Cardiac muscle cell (in vitro differentiated cells and primary cell): ENCODE data around the gene CD247. TPM values are rescaled to one million over a fixed set of nuclear protein-coding genes. Genes with fewer than 3 reads are reported as not detected.

Experiments used
- DNase-seq, 2 donors: peaks; one replicate each; pipeline versions ENCODE4 v3.0.0 to v3.0.0-alpha.2; 2010 to 2017; ENCODE audit warnings: low read depth in 1 of 2, low spot score in 1 of 2
- H3K27ac ChIP-seq: fragments of 200-600 bp; sonication (generic); 2 replicates; pipeline ENCODE4 v1.5.1; 2016
- H3K27me3 ChIP-seq: fragments of 200-600 bp; sonication (generic); 2 replicates; pipeline ENCODE4 v1.6.0; 2016; ENCODE audit warnings: control low read depth
- H3K36me3 ChIP-seq: fragments of 200-600 bp; sonication (generic); 2 replicates; pipeline ENCODE4 v1.5.1; 2016; ENCODE audit warnings: control low read depth
- H3K4me1 ChIP-seq: fragments of 200-600 bp; sonication (generic); 2 replicates; pipeline ENCODE4 v1.8.1; 2017; ENCODE audit warnings: low read depth, mild to moderate bottlenecking, mixed run types
- H3K4me3 ChIP-seq: fragments of 200-600 bp; sonication (generic); 2 replicates; pipeline ENCODE4 v1.5.1; 2016; ENCODE audit warnings: mild to moderate bottlenecking
- H3K9me3 ChIP-seq: fragments of 200-600 bp; sonication (generic); 2 replicates; pipeline ENCODE4 v1.5.1; 2017; ENCODE audit warnings: low read depth, mild to moderate bottlenecking, control low read depth
- polyA plus RNA-seq: library from polyadenylated mRNA; unstranded; fragments of >200 nt; fragmentation: Nextera tagmentation; extraction: Ambion mirVana; gene quantifications from 2 replicates; pipeline ENCODE4 v1.2.1, GENCODE V29; 2016
- total RNA-seq: library from RNA; depleted of rRNA; stranded (reverse); fragments of >200 nt; gene quantifications from 2 replicates; pipeline ENCODE4 v1.2.3, GENCODE V29; 2016
- TF ChIP-seq, protein P1 (sequence below): IDR thresholded peaks from 2 replicates; pipeline ENCODE4 v1.5.1; 2012; ENCODE audit warnings: low read depth, mild to moderate bottlenecking, low read length

CD247 gene
- total and polyA plus RNA-seq, 2 experiments from 2014 or later: 0.80 TPM; not detected in 1

DNA sequence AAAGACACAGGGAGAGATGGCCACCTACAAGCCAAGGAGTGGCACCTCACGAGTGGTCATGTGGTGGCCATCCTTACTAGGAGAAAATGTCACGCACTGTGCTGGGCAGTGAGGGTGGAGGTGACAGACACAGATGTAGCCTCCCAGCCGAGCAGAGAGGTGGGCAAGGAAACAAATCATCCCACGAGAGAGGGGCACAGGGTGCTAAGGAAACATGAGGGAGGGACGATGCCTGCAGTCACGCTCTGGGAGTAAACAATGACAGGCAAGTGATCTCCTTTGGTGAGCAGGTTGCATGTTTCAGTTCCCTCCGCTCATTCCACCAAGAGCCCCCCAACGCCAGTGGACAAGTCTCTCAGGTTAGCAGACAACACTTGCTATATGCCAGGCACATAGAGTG, 65.8 kb downstream of the CD247 start:
- H3K36me3 ChIP-seq: no peaks in the 10 kb centered on the region
- no peaks in the 10 kb centered on the region for H3K27me3 ChIP-seq
- peaks cover 14% of the 10 kb centered on the region for H3K4me1 ChIP-seq
- TF ChIP-seq, protein P1, sequence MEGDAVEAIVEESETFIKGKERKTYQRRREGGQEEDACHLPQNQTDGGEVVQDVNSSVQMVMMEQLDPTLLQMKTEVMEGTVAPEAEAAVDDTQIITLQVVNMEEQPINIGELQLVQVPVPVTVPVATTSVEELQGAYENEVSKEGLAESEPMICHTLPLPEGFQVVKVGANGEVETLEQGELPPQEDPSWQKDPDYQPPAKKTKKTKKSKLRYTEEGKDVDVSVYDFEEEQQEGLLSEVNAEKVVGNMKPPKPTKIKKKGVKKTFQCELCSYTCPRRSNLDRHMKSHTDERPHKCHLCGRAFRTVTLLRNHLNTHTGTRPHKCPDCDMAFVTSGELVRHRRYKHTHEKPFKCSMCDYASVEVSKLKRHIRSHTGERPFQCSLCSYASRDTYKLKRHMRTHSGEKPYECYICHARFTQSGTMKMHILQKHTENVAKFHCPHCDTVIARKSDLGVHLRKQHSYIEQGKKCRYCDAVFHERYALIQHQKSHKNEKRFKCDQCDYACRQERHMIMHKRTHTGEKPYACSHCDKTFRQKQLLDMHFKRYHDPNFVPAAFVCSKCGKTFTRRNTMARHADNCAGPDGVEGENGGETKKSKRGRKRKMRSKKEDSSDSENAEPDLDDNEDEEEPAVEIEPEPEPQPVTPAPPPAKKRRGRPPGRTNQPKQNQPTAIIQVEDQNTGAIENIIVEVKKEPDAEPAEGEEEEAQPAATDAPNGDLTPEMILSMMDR: no peak
- DNase-seq: no peak
- H3K9me3 ChIP-seq: no peaks in the 10 kb centered on the region
- no peak overlapping the region for H3K27ac ChIP-seq
- no peak overlapping the region for H3K4me3 ChIP-seq

- DNase-seq: no peak
- H3K36me3 ChIP-seq: no peaks in the 10 kb centered on the region
- H3K9me3 ChIP-seq: no peaks in the 10 kb centered on the region
- peaks cover 10% of the 10 kb centered on the region for H3K4me1 ChIP-seq
- no peak overlapping the region for H3K4me3 ChIP-seq
- no peaks in the 10 kb centered on the region for H3K27me3 ChIP-seq
- H3K27ac ChIP-seq: no peak overlapping the region
- TF ChIP-seq, protein P1: no peak
These were observed 67.5 kb downstream of the CD247 start for GRCh38 chr1:167450843-167451242.

DNA sequence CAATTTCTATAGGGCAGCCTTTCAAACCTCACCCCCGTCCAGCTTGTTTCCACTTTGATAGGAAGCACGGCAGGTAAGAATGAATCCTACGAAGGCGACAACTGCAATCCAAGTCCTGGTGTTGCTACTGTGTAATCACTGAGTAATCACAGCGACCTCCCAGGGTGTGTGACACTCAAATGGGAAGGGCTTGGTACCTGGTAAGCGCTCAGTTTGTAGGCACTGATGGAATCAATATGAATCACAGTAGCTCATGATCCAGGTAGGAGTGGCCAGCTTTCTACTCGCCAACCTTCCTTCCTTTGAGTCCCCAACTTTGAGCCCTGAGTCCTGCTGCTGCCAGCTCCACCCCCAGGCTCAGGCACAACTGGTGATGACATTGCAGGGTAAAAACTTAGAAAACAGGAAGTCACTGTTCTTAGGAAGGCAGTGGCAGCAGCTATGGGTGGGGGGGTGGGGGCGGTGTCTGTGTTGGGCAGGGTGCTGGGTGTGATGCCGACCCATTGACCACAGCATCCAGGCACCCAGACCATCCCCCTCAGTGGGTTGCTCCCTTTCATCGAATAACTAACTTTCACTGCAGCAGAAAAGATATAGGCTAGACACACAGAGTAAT, 70.7 kb downstream of the CD247 start:
- no peaks in the 10 kb centered on the region for H3K9me3 ChIP-seq
- no peak overlapping the region for H3K27ac ChIP-seq
- H3K4me1 ChIP-seq: no peaks in the 10 kb centered on the region
- no peak for DNase-seq
- no peaks in the 10 kb centered on the region for H3K27me3 ChIP-seq
- TF ChIP-seq, protein P1: no peak
- H3K36me3 ChIP-seq: no peaks in the 10 kb centered on the region
- H3K4me3 ChIP-seq: no peak overlapping the region

DNA sequence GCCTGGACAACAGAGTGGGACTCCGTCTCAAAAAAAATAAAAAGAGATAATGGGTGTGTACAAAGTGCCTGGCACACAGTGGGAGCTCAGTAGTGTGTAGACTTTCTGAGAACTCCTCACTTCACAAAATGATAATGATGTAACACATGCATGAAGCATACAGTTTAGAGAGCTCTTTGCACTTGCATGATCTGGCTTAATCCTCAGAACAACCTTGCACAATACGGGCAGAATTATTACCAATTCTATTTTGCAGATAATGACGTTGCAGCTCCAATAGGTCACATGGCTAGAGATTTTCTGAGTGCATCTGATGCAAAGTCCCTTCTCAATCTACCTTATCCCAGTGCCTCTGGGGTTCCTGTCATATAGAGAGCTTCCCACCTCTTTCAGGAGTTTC, 71.4 kb downstream of the CD247 start:
- TF ChIP-seq, protein P1: no peak
- Histone ChIP-seq H3K4me3 (no peak overlapping the region), H3K27me3 (no peaks in the 10 kb centered on the region), H3K36me3 (no peaks in the 10 kb centered on the region), H3K27ac (no peak overlapping the region), H3K4me1 (no peaks in the 10 kb centered on the region), H3K9me3 (no peaks in the 10 kb centered on the region)
- DNase-seq: no peak

DNA sequence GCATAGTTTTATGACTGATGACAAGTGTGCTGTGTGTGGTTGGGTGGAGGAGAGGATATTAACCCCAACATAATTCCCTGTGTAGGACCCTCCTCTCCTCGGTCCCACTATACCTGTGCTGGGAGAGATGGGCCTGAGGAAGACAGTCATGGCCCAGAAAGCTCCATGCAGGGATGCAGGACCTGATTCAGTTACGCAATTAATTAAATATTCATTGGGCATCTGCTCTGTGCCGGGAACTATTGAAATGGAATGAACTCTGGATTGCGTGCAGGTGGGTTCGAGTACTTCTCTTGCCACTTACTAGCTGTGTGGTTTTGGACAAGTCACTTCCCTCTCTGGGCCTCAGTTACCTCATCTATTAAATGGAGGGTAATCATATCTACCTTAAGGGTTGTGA, 74.6 kb downstream of the CD247 start:
- DNase-seq: no peak
- H3K9me3 ChIP-seq: no peaks in the 10 kb centered on the region
- H3K27ac ChIP-seq: no peak overlapping the region
- no peaks in the 10 kb centered on the region for H3K4me1 ChIP-seq
- no peaks in the 10 kb centered on the region for H3K36me3 ChIP-seq
- no peak overlapping the region for H3K4me3 ChIP-seq
- peaks cover 17% of the 10 kb centered on the region for H3K27me3 ChIP-seq
- TF ChIP-seq, protein P1: no peak
